Dermis blood vessel endothelial cell (primary cell): ENCODE measurements around the gene CEBPZ. TPM values are rescaled to one million over a fixed set of nuclear protein-coding genes. Genes with fewer than 3 reads are reported as not detected.
"Not testable (repeated sequence)": the region's sequence is repeated elsewhere in the genome, so short reads cannot be mapped to it uniquely, and the experiment has no call there.

Experiments used
- DNase-seq: peaks from one replicate; pipeline ENCODE4 v3.0.0; 2010
- total RNA-seq: library from RNA; depleted of rRNA; stranded (reverse); fragments of >200 nt; gene quantifications from 2 replicates; pipeline ENCODE4 v1.2.3, GENCODE V29; 2014

The CEBPZ gene, protein sequence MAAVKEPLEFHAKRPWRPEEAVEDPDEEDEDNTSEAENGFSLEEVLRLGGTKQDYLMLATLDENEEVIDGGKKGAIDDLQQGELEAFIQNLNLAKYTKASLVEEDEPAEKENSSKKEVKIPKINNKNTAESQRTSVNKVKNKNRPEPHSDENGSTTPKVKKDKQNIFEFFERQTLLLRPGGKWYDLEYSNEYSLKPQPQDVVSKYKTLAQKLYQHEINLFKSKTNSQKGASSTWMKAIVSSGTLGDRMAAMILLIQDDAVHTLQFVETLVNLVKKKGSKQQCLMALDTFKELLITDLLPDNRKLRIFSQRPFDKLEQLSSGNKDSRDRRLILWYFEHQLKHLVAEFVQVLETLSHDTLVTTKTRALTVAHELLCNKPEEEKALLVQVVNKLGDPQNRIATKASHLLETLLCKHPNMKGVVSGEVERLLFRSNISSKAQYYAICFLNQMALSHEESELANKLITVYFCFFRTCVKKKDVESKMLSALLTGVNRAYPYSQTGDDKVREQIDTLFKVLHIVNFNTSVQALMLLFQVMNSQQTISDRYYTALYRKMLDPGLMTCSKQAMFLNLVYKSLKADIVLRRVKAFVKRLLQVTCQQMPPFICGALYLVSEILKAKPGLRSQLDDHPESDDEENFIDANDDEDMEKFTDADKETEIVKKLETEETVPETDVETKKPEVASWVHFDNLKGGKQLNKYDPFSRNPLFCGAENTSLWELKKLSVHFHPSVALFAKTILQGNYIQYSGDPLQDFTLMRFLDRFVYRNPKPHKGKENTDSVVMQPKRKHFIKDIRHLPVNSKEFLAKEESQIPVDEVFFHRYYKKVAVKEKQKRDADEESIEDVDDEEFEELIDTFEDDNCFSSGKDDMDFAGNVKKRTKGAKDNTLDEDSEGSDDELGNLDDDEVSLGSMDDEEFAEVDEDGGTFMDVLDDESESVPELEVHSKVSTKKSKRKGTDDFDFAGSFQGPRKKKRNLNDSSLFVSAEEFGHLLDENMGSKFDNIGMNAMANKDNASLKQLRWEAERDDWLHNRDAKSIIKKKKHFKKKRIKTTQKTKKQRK
- total RNA-seq = 56.0 and 63.5 TPM in 2 replicates

DNA sequence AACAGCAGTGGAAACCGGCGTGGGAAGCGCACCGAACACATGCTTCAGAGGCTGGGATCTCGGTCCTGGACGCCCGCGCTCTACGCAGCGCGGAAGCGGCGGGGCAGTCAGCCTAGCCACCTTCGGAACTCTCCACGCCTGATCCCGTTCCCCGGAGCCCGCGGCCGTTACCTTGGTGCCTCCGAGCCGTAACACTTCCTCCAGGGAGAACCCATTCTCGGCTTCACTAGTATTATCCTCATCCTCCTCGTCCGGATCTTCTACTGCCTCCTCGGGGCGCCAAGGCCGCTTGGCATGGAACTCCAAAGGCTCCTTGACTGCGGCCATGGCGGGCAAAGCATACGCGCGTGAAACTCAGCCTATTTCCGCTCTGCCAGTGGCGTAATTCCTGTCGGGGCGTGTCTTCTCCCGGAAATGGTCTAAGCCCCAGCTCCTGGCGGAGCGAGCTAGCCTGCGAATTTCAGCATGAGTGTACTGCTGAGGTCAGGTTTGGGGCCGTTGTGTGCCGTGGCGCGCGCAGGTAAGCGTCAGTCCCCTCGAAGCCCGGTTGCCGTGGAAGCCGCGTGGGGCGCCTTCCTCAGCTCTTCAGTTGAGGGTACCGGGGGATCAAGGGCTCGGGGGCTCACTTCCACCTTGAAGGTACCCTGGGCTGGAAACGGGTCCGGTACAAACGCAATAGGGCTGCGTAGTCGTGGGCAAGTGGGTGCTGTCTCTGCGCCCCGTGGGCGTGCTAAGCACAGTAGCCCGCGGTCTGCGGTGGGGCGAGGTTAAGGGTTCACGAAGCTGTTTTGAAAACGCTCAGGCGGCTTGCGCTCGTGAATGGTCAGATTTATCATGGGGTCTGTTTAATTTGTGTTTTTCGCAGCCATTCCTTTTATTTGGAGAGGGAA lies at the start of gene CEBPZ, which contains the start of gene NDUFAF7:
Gene CEBPZ (minus strand): TSS at position 356 of the 890 bp plus-strand sequence. CDS start 29 bp downstream, at position 327.
Gene NDUFAF7 (plus strand): TSS at position 418 of the 890 bp plus-strand sequence. CDS start 48 bp downstream, at position 466.
- DNase-seq = peak; percentile 96

DNA sequence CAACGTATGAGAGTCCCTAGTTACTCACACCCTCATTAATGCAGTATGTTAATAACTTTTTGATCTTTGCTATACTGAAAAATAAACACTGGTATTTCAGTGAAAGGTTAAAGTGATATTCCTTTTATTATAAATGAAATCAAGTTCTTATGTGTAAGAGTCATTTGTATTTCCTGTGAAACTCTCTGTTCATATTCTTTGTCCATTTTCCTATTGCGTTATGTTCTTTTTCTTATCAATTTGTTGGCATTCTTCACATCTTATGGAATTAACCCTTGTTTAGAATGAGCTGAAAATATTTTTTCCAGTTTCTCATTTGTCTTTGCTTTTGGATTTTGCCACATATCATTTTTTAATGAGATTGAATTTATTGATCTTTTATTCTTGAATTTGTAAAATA lies 44.9 kb upstream of the CEBPZ start:
- DNase-seq = no peak

DNA sequence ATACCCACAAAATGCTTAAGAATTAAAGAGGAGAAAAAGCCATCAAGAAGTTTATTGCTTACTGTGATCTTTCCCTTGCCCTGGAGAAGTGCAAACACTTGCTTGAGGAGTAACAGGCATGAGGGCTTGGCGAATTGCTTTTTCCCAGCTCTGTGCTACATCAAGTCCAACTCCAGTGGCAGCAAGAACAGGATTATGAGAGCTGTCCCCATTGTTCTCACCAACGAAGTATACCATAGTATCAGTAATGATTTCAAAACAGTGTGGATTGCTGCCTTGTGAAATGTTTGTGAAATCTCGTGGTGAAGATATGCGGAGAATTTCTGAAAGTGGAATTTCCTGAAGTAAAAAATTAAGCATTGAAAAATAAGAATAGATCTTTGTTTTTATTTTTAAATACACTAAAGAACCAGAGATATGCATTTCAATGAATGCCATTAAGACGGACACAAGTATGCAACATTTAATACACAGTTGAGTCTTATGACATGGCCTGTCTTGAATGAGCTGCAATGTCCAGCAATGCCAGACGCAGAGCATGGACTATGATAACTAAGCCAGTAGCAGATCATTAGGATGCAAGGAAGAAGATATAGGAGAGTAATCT lies 43.1 kb upstream of the CEBPZ start:
- DNase-seq = no peak

DNA sequence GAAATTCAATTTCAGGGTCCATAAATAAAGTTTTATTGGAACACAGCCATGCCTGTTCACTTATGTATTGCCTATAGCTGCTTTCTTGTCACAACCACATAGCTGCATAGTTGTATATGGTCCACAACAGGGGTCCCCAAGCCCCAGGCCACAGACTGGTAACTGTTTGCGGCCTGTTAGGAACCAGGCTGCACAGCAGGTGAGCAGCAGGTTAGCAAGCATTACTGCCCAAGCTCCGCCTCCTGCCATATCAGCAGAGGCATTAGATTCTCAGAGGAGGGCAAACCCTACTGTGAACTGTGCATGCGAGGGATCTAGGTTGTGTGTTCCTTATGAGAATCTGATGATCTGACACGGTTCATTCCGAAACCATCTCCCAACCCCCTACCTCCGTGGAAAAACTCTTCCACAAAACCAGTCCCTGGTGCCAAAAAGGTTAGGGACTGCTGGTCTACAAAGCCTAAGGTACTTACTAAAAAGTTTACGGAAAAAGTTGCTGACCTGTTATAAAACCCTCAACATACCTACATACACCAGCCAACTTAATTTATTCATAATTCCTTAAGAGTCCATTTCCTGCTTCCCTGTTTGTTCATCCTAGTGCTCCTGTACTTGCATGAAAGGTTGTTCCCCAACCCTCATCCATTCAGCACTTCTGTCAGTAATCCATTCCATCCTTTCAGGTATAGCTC lies 40.1 kb upstream of the CEBPZ start:
- no peak for DNase-seq

DNA sequence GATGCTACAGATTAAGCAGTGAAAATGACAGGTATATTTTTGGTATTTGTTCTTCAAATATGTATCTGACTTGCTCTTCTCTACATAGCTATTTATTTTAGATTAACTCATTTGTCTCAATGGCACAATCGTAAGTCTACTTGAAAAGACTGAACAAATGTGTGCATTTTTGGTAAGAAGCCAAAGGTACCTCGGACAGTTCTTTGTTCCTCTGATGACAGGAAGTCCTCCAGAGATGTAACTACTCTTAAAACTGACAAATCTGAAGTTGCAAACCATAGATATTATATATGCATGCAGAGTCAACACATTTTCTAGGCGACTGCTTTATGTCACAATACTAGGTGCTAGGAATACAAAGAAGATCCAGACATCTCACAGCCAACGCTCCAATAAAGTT lies 36.7 kb upstream of the CEBPZ start:
- DNase-seq = no peak

DNA sequence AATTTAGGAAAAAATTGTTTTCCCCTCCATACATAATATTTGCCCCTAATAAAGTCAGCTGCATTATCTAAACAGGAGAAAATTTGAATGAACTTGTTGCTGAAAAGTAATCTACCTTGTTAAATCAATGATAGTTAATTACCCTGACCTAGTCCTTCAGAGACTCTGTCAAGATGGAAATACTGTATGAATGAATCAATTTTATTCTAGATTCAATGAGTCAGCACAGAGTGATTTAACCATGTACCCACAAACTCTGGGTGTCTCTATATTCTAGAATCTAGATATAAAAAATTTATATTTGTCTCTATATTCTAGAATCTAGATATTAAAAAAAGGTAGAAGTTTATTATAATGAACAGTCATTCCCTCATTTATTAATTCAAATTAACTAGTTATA lies 36.3 kb upstream of the CEBPZ start:
- no peak for DNase-seq

DNA sequence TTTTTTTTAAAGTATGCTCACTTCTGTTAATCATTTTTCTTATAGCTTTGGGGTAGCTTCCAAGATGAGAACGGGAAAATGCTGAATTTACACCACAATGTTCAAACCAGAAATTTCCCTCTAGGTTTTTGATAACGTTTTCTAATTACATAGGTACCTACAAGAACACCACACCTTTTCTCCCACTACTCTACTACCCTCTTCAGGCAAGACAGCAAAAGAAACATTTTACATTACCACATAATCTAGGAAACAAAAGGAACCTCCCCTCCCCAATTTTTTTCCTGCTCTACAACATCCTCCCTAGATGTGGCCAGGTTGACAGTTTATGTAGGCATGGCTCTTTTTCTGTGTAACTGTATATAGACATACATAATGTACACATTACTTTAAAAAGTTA lies 32.4 kb upstream of the CEBPZ start:
- DNase-seq = no peak

DNA sequence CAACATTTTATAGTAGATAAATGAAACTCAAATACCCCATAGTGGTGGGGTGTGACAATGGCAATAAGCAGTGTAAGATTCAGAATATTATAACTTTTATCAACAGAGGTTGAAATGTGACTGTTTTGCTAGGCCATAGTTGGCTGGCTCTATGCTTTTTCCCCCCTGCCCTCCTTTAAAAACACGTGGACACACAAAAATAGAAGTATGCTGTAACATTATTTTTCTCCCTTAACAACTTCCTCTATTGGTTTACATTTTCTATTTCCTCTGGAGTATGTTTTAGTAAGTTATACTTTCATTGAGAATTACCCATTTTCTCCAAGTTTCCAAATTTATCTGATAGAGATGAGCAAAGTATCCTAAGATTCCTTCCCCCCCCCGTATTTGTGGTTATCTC lies 31.1 kb upstream of the CEBPZ start:
- no peak for DNase-seq

DNA sequence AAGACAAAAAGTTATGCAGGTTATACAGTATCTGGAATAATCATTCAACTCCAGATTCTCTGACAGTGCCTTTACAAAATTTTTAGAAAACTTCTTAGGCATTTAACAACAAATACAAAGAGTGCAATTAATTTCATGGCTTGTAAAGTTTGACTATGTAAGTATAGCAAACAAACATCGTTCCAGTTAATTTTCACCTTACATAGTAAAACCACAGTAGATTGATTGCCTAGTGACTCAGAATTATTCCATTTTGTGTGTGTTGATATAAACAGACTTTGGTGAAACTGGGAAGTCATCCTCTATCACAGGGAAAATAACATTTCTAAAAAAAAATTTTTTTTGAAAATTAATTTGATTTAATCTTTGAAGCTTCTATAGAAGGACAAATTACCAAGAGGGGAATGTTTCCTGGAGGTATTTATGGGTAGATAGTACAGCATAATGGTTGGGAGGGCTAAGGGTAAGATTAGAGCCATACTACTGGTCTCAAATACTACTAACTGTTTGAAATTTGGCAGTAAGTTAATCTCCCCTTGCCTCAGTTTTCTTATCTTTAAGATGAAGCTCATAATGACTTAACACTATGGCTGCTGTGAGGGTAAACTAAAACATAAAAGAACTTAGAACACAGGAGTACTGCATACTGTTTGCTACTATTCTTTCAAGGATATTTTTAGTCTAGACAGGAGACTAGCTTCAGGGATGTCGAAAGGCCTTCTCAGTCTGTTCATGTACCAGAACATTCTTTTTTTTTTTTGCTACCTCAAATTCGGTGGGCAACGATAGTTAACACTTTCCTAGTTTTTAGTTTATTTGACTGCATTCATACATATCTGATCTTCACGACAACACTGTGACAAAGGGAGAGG lies 19.7 kb upstream of the CEBPZ start:
- DNase-seq = no peak

DNA sequence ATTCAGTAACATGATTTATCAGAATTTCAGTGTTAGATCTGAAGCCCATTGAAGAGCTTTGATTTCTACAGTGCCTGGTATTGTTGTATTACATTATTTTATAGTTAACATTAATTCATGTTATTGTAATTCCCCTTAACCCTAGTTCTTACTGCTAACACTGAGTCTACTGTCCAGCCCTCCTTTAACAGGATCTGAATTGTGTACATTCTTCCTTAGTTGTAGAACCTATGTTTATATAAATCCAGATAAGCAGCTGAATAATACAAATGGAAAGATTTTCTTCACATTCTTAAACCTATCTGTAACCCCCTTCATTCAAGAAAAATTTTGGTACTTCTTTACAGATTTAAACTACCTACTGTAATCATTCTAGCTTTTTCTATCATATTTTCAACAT lies 14.8 kb upstream of the CEBPZ start:
- DNase-seq = no peak

DNA sequence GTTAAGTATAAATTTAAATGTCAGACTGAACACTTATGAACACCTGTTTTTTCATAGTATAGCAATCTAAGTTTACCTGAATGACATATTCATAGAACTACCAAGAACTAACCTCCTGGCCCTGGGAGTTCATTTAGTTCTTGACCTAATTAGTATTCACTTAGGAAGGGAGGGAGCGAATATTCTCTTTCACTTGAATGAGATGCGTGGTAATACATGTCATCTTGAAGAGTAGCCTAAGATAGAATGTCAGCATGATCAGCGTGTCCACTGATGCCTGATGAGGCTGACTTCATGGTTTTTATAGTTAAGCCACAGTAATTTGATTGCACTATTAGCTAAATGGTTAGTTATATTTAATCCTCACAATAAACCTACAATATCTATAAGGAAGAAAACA lies 13.4 kb upstream of the CEBPZ start:
- no peak for DNase-seq

DNA sequence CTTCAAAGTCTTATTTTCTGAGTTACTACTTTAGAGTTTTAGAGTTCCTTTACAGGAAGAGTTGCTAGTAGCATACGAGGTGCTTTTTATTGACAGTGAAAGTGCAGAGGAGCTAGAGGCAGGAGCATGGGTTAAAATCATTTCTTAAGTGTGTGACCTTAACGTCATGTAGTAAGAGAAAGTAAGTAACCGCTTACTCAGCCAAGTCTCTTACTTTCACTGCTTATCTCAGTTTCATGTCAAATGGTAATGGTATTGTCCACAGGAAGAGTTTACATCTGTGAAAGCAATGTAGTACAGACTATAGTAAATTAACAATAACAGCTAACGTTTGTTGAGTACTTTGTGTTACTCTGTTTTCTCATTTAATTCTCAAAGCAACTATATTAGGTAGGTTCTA lies 12.6 kb upstream of the CEBPZ start:
- DNase-seq = peak; percentile 6

DNA sequence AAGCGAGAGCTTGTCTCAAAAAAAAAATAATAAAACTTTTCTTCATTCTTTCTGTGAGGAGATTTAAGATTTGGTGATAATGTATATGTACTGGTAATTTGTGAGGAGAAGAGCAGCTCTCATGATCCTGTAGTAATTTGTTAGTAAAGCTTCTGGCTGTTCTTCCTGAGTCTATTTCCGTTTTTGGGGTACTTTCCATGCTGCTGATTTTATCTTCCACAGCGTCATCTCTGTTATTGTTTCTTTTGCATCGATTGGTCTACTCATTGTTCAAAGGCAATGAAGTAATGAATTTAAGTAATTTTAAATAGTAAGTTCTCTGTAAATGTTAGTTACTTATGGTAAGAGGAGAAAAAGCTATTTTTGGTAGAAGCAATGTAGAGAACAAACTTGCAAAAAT lies 12.0 kb upstream of the CEBPZ start:
- DNase-seq = peak; percentile 45

DNA sequence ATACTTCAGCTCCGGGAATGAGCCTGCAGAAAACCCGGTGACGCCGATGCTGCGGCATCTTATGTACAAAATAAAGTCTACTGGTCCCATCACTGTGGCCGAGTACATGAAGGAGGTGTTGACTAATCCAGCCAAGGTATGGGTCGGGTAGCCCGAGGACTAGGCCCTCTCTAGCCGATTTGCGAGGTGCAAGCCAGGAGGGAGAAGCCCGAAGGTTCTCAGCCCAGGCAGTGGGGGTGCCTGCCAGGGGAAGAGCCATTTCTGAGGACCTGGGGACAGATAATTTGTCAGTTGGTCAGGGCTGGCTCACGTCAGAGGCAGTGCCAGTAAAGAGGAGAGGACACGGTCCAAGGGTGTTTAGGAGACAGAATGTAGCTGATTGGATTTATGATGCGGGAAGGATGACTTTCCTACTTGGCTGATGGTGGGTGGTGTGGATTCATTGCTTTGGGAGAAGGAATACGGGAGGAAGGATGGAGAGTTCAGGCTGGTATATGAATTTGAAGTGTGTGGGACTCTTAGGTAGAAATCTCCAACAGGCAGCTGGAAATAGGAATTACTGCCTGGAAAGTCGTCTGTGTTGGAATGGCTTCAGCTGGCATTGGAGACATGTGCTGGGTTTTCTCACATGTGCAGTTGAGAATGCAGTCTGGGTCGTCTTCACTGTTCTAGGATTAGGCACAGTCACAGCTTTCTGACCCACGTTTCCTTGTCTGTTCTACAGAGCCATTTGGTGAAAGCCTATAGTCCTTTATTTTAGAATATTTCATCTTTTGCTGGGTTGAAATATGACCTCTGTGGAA lies 936 bp upstream of the CEBPZ start:
- DNase-seq = peak; percentile 42

DNA sequence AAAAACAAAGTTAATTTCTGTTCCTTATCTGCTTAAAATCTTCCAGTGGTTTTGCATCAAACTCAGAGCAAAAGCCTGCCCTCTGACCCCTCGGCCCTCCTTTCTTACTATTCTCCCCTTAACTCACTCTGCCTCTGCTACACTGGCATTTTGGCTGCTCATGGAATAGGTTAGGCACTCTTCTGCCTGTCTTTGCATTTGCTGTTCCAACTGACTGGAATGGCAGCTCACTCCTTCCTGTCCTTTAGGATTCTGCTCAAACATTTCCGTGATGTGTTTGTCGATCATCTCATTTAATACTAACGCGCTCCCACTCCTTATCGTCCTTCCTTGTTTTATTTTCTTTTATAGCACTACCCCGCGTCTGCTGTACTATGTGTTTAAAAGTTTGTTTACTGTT lies 815 bp downstream of the CEBPZ start:
- DNase-seq = peak; percentile 44

DNA sequence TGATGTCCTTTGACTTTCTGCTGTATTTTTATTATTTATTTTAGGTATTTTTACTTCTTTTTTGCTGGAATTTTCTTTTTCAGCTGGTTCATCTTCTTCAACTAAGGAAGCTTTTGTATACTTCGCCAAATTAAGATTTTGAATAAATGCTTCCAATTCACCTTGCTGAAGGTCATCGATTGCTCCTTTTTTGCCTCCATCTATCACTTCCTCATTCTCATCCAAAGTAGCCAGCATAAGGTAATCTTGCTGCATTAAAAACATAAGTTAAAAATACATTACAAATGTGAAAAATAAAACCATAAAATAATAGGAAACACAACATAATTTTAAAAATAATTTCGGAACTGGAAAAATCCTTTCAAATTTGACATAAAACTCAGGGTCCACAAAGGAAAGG lies 2.6 kb downstream of the CEBPZ start:
- no peak for DNase-seq

DNA sequence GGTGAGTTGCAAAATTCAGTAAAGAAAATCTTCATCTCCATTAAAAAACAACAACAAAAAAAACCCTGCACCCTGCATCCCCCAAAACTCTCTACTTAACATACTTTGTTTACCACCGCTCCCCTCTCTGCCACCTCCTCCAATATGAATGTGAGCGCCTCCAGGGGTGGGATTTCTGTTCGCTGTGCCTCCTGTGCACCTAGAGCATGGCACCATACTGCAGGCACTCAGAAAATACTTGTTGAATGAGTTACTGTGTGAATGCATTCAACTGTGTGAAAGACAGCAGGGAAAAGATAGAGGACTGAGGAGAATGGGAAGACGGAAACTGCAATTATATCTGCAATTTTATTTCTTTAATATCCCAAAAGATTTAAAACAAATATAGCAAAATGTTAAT lies 4.5 kb downstream of the CEBPZ start:
- no peak for DNase-seq

DNA sequence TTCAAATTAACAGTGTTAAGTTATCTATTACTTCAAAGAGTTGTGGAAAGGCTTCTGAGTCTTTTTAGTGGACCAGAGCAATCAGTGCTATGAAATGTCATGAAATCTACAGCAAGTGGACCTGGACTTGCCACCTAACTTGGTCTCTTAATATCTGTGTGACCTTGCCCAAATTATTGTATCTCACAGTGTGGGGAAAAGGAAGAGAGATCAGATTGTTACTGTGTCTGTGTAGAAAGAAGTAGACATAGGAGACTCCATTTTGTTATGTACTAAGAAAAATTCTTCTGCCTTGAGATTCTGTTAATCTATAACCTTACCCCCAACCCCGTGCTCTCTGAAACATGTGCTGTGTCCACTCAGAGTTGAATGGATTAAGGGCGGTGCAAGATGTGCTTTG lies 6.3 kb downstream of the CEBPZ start:
- DNase-seq = not testable (repeated sequence)

DNA sequence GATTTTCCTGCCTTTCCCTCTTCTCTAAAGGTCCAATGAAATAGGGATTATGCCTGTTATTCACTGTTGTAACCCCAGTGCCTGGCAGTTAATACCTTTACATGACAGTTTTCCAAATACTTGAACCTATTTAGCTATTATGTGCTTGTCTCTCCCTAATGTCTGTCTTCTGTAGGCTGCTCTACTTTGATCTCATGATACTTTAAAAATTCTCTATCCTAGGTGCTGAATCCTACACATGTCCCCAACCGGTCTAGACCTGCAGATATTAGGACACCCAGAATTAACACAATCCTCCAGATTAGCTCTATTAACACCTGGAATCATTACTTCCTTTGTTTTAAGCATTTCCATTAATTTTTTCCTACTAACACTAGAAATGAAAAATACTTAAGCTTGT lies 7.3 kb downstream of the CEBPZ start:
- no peak for DNase-seq
